Natural killer cell (primary cell): ENCODE measurements around the gene STK11IP. TPM values are rescaled to one million over a fixed set of nuclear protein-coding genes. Genes with fewer than 3 reads are reported as not detected.

Experiments
- ATAC-seq, 3 donors: fragments of 150-1000 bp in 2 of 3; fragments of 200-7000 bp in 1 of 3; cut with Tn5 transposase; 1 replicate in 1 of 3; 2 replicates in 2 of 3; pipeline ENCODE4 v1.10.0; 2021; ENCODE audit warnings: mild to moderate bottlenecking in 2 of 3, moderate library complexity in 2 of 3
- DNase-seq, 2 donors: peaks; one replicate each; pipeline versions ENCODE4 v3.0.0 to v3.0.0-alpha.2; 2013 to 2021; ENCODE audit warnings: mixed read lengths in 1 of 2
- H3K27ac ChIP-seq: one replicate; pipeline ENCODE4 v1.5.1; 2013; ENCODE audit warnings: mild to moderate bottlenecking, low read length
- H3K27me3 ChIP-seq: one replicate; pipeline ENCODE4 v1.6.1; 2013; ENCODE audit warnings: low read length; ENCODE audit not compliant: control insufficient read depth, insufficient read depth
- H3K36me3 ChIP-seq: one replicate; pipeline ENCODE4 v1.6.1; 2013; ENCODE audit warnings: low read length; ENCODE audit not compliant: control insufficient read depth, insufficient read depth
- H3K4me1 ChIP-seq: one replicate; pipeline ENCODE4 v1.6.1; 2013; ENCODE audit warnings: low read length; ENCODE audit not compliant: control insufficient read depth, insufficient read depth
- H3K4me3 ChIP-seq: one replicate; pipeline ENCODE4 v1.5.1; 2013; ENCODE audit warnings: low read length
- H3K9me3 ChIP-seq: one replicate; pipeline ENCODE4 v1.6.1; 2013; ENCODE audit warnings: low read length; ENCODE audit not compliant: control insufficient read depth, insufficient read depth
- H3K27ac Mint-ChIP-seq, 2 donors: one replicate each; pipeline ENCODE4 v1.8.0; 2022; ENCODE audit warnings: mild to moderate bottlenecking in 2 of 2, mixed read lengths in 2 of 2, moderate library complexity in 1 of 2
- H3K27me3 Mint-ChIP-seq, 2 donors: one replicate each; pipeline ENCODE4 v1.8.0; 2022; ENCODE audit warnings: low read depth in 2 of 2, mixed read lengths in 2 of 2
- H3K36me3 Mint-ChIP-seq: one replicate; pipeline ENCODE4 v1.8.0; 2022; ENCODE audit warnings: mixed read lengths
- H3K4me1 Mint-ChIP-seq, 2 donors: one replicate each; pipeline ENCODE4 v1.8.0; 2022; ENCODE audit warnings: mixed read lengths in 2 of 2
- H3K4me3 Mint-ChIP-seq: one replicate; pipeline ENCODE4 v1.8.0; 2022; ENCODE audit warnings: mild to moderate bottlenecking, moderate library complexity, mixed read lengths
- H3K9me3 Mint-ChIP-seq, 2 donors: one replicate each; pipeline ENCODE4 v1.8.0; 2022; ENCODE audit warnings: mixed read lengths in 2 of 2
- WGBS: methylation state at CpG from one replicate; pipeline ENCODE4 v1.1.7; 2013; ENCODE audit warnings: missing lambda C conversion rate; ENCODE audit not compliant: insufficient coverage; 5-methylcytosine and 5-hydroxymethylcytosine counted together
- intact Hi-C: fragments of 100-400 bp; cut with micrococcal nuclease; formaldehyde crosslinking; loops from one replicate; pipeline ENCODE4 v1.14.2; 2022
- total RNA-seq, 4 donors: library from RNA; stranded (reverse); fragments of 120-200 nt in 1 of 4; gene quantifications; one replicate each; pipeline versions ENCODE4 v1.2.3 to v1.2.4, GENCODE V29; 2013 to 2022
- TF ChIP-seq, protein P1 (sequence below): fragments of 200-600 bp; IDR thresholded peaks from one replicate; pipeline ENCODE4 v1.8.0; 2022; ENCODE audit warnings: antibody characterized with exemption

STK11IP gene
- total RNA-seq, 3 donors from 2014 or later (not counting 1 experiment from before 2014, with no cell fraction given) = 56.1 to 76.0 (median 65.2) TPM

DNA sequence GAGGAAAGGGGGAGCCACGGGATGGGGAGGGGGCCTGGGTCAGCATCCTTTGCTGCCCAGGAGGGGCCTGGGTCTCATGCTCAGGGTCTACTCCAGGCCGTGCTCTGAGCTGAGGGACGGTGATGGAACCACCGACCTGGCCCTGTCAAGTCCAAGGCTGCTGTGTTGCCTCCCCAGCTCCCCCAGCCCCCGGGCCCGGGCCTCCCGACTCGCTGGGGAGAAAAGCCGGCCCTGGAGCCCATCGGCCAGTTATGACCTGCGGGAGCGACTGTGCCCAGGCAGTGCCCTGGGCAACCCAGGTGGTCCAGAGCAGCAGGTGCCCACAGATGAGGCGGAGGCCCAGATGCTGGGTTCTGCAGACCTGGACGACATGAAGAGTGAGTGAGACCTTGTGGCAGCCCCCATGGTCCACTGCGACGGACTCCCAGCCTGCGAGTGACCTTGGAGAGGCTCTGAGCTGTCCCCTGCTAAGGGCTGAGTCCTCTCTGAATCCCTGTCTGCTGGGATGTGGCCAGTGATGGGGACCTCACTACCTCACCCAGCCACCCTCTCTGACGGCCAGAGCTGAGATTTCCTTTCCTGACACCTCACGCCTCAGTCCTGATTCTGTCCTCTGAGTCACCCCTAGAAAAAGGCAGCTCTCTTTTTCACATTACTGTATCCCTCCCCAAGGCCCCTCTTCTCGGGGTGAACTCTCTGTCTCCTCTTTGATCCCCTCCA lies 32.5 kb downstream of the STK11IP start:
- Mint-ChIP-seq H3K27me3 (peaks cover 11 to 15% of the 10 kb centered on the region in 2 donors), H3K27ac (no peak overlapping the region), H3K4me3 (no peak overlapping the region), H3K9me3 (no peaks in the 10 kb centered on the region), H3K36me3 (no peaks in the 10 kb centered on the region), H3K4me1 (peaks cover 0 to 5% of the 10 kb centered on the region in 2 donors)
- WGBS = 87% methylated on average over 20 of the region's 20 CpGs
- Histone ChIP-seq H3K4me1 (peaks cover 22% of the 10 kb centered on the region), H3K27me3 (peaks cover 20% of the 10 kb centered on the region), H3K27ac (no peak overlapping the region), H3K4me3 (no peak overlapping the region), H3K9me3 (no peaks in the 10 kb centered on the region), H3K36me3 (no peaks in the 10 kb centered on the region)
- no peak for DNase-seq
- no peak for ATAC-seq
- TF ChIP-seq, protein P1, sequence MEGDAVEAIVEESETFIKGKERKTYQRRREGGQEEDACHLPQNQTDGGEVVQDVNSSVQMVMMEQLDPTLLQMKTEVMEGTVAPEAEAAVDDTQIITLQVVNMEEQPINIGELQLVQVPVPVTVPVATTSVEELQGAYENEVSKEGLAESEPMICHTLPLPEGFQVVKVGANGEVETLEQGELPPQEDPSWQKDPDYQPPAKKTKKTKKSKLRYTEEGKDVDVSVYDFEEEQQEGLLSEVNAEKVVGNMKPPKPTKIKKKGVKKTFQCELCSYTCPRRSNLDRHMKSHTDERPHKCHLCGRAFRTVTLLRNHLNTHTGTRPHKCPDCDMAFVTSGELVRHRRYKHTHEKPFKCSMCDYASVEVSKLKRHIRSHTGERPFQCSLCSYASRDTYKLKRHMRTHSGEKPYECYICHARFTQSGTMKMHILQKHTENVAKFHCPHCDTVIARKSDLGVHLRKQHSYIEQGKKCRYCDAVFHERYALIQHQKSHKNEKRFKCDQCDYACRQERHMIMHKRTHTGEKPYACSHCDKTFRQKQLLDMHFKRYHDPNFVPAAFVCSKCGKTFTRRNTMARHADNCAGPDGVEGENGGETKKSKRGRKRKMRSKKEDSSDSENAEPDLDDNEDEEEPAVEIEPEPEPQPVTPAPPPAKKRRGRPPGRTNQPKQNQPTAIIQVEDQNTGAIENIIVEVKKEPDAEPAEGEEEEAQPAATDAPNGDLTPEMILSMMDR = no peak
- intact Hi-C loops = no loop called here

DNA sequence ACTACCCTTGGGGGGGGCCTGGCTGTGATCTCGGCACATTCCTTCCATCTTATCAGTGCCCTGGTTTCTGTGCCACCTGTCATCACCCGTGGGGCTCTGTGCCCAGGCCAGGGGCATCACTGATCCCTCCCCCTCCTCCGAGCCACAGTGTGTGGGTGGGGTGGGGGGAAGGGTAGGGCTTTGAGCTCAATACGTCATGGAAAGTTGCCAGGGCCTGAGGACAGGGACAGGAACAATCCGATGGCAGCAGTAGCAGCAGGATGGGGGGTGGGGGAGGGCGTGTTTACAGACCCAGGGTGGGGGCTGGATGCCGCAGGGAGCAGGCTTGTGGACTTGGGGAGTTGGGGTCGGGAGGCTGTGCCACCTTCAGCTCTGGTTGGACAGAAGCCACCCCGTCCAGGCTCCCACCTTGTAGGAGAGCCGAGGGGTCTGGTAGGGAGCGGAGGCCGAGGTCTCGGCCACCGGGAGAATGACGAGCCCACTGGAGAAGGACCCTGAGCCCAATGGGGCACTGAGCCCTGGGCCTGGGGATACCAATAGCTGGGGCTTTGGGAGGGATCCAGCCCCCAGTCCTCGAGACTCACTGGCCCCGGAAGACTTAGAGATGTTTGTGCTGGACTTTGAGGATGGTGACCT lies 33.2 kb downstream of the STK11IP start:
- peaks cover 20% of the 10 kb centered on the region for H3K27me3 ChIP-seq
- H3K4me3 Mint-ChIP-seq = no peak overlapping the region
- intact Hi-C loops = no loop called here

DNA sequence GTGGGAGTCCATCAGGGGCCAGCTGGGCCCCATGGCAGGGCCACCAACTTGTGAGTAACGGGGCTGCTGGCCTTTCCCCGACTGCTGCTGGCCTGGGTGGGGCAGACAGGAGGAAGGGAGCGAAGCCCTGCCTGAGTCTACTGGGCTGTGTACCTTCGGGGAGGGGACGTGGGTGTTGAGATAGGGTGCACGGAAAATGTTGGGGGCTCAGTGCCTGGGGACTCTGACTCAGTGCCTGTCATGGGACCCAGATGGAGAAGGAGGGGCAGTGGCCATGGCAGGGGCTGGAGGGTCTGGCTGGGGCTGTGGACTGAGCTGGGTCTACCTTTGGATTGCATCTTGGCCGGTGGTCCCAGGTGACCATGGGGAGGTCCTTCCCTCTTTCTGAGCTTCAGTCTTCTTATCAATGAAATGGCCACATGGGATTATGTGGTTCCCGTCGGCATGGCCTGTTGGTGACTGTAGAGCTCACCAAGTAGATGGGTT lies 33.8 kb downstream of the STK11IP start:
- no peaks in the 10 kb centered on the region for H3K36me3 ChIP-seq
- ATAC-seq = no peak
- no peak overlapping the region for H3K4me3 ChIP-seq
- no peaks in the 10 kb centered on the region for H3K9me3 ChIP-seq
- Mint-ChIP-seq H3K27me3 (peaks cover 4 to 20% of the 10 kb centered on the region in 2 donors), H3K27ac (no peak overlapping the region), H3K9me3 (no peaks in the 10 kb centered on the region), H3K4me1 (peaks cover 0 to 5% of the 10 kb centered on the region in 2 donors), H3K36me3 (no peaks in the 10 kb centered on the region), H3K4me3 (no peak overlapping the region)
- H3K4me1 ChIP-seq = peaks cover 22% of the 10 kb centered on the region
- H3K27me3 ChIP-seq = peaks cover 20% of the 10 kb centered on the region
- TF ChIP-seq, protein P1 = no peak
- intact Hi-C loops = no loop called here
- WGBS = 85% methylated on average over 9 of the region's 9 CpGs
- DNase-seq = no peak
- no peak overlapping the region for H3K27ac ChIP-seq

More for the DNA sequence above, 33.2 kb downstream of the STK11IP start:
- peaks cover 22% of the 10 kb centered on the region for H3K4me1 ChIP-seq
- Mint-ChIP-seq H3K4me1 (peaks cover 0 to 5% of the 10 kb centered on the region in 2 donors), H3K27me3 (peaks cover 8 to 17% of the 10 kb centered on the region in 2 donors), H3K9me3 (no peaks in the 10 kb centered on the region), H3K27ac (no peak overlapping the region), H3K36me3 (no peaks in the 10 kb centered on the region)
- no peak overlapping the region for H3K27ac ChIP-seq
- H3K36me3 ChIP-seq = no peaks in the 10 kb centered on the region
- 88% methylated on average over 15 of the region's 17 CpGs for WGBS
- DNase-seq = no peak
- H3K9me3 ChIP-seq = no peaks in the 10 kb centered on the region
- TF ChIP-seq, protein P1 = no peak
- H3K4me3 ChIP-seq = no peak overlapping the region
- no peak for ATAC-seq
